Cardiac muscle cell (in vitro differentiated cells and primary cell): ENCODE measurements around the gene NCCRP1. TPM values are rescaled to one million over a fixed set of nuclear protein-coding genes. Genes with fewer than 3 reads are reported as not detected.

Experiments
- DNase-seq, 2 donors: peaks; one replicate each; pipeline versions ENCODE4 v3.0.0 to v3.0.0-alpha.2; 2010 to 2017; ENCODE audit warnings: low read depth in 1 of 2, low spot score in 1 of 2
- H3K27ac ChIP-seq: fragments of 200-600 bp; sonication (generic); 2 replicates; pipeline ENCODE4 v1.5.1; 2016
- H3K27me3 ChIP-seq: fragments of 200-600 bp; sonication (generic); 2 replicates; pipeline ENCODE4 v1.6.0; 2016; ENCODE audit warnings: control low read depth
- H3K36me3 ChIP-seq: fragments of 200-600 bp; sonication (generic); 2 replicates; pipeline ENCODE4 v1.5.1; 2016; ENCODE audit warnings: control low read depth
- H3K4me1 ChIP-seq: fragments of 200-600 bp; sonication (generic); 2 replicates; pipeline ENCODE4 v1.8.1; 2017; ENCODE audit warnings: low read depth, mild to moderate bottlenecking, mixed run types
- H3K4me3 ChIP-seq: fragments of 200-600 bp; sonication (generic); 2 replicates; pipeline ENCODE4 v1.5.1; 2016; ENCODE audit warnings: mild to moderate bottlenecking
- H3K9me3 ChIP-seq: fragments of 200-600 bp; sonication (generic); 2 replicates; pipeline ENCODE4 v1.5.1; 2017; ENCODE audit warnings: low read depth, mild to moderate bottlenecking, control low read depth
- polyA plus RNA-seq: library from polyadenylated mRNA; unstranded; fragments of >200 nt; fragmentation: Nextera tagmentation; extraction: Ambion mirVana; gene quantifications from 2 replicates; pipeline ENCODE4 v1.2.1, GENCODE V29; 2016
- total RNA-seq: library from RNA; depleted of rRNA; stranded (reverse); fragments of >200 nt; gene quantifications from 2 replicates; pipeline ENCODE4 v1.2.3, GENCODE V29; 2016
- TF ChIP-seq, protein P1 (sequence below): IDR thresholded peaks from 2 replicates; pipeline ENCODE4 v1.5.1; 2012; ENCODE audit warnings: low read depth, mild to moderate bottlenecking, low read length

Gene NCCRP1
- total and polyA plus RNA-seq, 2 experiments from 2014 or later = 10.0 to 16.1 TPM

DNA sequence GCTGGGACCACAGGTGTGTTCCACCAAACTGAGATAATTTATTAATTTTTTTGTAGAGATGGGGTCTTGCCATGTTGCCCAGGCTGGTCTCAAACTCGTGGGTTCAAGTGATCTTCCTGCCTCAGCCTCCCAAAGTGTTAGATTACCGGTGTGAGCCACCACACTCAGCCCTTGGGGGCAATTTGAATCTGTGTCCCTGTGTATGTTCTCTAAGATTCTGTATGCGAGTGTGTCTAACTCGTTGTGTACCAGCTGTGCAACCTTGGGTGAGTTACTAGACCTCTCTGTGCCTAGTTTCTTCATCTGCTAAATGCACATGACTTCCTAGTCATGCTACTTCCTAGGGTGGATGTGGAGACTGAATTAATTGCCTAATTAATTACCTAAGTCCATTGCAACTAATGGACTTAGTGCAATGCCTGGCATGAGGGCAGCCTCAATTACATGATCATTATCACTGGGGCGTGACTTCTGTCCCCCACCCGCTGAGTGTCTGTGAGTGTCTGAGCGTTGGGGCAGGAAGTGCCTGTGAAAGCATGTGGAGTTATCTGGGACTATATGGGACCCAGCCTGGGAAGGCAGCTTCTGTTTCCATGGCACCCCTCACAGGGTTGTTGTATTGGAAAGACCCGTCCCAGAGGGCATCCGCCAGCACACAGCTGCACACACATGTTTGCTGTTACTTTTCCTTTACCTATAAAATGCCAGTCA lies 1.8 kb upstream of the NCCRP1 start:
- TF ChIP-seq, protein P1, sequence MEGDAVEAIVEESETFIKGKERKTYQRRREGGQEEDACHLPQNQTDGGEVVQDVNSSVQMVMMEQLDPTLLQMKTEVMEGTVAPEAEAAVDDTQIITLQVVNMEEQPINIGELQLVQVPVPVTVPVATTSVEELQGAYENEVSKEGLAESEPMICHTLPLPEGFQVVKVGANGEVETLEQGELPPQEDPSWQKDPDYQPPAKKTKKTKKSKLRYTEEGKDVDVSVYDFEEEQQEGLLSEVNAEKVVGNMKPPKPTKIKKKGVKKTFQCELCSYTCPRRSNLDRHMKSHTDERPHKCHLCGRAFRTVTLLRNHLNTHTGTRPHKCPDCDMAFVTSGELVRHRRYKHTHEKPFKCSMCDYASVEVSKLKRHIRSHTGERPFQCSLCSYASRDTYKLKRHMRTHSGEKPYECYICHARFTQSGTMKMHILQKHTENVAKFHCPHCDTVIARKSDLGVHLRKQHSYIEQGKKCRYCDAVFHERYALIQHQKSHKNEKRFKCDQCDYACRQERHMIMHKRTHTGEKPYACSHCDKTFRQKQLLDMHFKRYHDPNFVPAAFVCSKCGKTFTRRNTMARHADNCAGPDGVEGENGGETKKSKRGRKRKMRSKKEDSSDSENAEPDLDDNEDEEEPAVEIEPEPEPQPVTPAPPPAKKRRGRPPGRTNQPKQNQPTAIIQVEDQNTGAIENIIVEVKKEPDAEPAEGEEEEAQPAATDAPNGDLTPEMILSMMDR = no peak
- Histone ChIP-seq H3K4me1 (no peaks in the 10 kb centered on the region), H3K9me3 (no peaks in the 10 kb centered on the region), H3K27me3 (peaks cover 16% of the 10 kb centered on the region), H3K36me3 (no peaks in the 10 kb centered on the region), H3K4me3 (no peak overlapping the region), H3K27ac (no peak overlapping the region)
- DNase-seq = peak in 1 of 2 donors; percentile 34

DNA sequence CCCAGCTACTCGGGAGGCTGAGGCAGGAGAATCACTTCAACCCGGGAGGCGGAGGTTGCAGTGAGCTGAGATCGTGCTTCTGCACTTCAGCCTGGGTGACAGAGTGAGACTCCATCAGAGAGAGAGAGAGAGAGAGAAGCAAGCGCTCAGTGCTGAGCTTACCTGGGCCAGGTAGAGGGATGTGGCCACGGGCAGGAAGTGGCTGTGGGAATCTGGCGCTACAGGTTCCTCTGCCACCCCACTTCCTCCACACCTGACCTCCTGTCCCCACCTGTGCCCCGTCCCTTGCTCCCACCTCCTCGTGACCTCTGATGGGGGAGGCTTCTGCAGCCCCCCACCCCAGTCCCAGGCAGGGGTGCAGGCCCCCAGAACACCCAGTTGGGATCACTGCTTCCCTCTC lies 1.0 kb upstream of the NCCRP1 start:
- H3K4me1 ChIP-seq = no peaks in the 10 kb centered on the region
- peaks cover 16% of the 10 kb centered on the region for H3K27me3 ChIP-seq
- H3K4me3 ChIP-seq = no peak overlapping the region
- TF ChIP-seq, protein P1 = no peak
- no peak for DNase-seq
- no peaks in the 10 kb centered on the region for H3K9me3 ChIP-seq
- H3K27ac ChIP-seq = no peak overlapping the region
- H3K36me3 ChIP-seq = no peaks in the 10 kb centered on the region

DNA sequence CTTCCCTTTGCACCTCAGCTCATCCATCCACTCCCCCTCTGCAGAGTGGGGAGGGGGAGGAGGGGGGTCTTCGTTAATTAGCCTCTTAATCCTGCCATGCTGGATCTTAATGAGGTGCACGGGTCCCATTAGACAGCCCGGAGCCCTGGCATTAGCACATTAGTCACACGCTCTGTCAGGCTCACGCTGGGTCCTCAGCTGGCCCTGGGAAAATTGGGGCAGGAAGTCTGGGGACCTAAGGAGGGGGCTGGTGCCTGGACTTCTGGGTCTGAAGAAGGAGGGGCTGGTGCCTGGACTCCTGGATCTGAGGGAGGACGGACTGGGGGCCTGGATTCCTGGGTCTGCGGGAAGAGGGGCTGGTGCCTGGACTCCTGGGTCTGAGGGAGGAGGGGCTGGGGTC lies 444 bp upstream of the NCCRP1 start:
- no peaks in the 10 kb centered on the region for H3K9me3 ChIP-seq
- H3K27me3 ChIP-seq = peaks cover 16% of the 10 kb centered on the region
- no peak for DNase-seq
- H3K4me3 ChIP-seq = peak overlapping the region; percentile 31
- H3K36me3 ChIP-seq = no peaks in the 10 kb centered on the region
- H3K4me1 ChIP-seq = no peaks in the 10 kb centered on the region
- no peak overlapping the region for H3K27ac ChIP-seq
- TF ChIP-seq, protein P1 = no peak

DNA sequence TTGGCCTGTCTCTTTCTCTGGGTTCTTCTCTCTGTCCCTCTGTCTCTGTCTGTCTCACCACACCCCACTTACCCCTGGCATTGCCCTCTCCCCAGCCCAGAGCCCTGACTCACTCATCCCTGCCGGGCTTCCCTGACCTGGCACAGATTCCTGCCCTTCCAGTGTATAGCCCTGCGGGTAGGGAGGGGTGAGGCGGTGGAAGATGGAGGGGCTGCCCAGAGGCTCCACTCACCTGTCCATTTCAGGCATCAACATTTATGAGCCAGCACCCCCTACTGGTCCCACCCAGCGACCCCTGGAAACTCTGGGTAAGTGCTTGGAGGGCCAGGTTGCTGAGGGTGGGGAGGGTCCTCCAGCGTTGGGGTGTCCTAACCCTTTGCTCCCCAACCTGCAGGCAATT lies 1.0 kb downstream of the NCCRP1 start:
- Histone ChIP-seq H3K27me3 (peaks cover 16% of the 10 kb centered on the region), H3K9me3 (no peaks in the 10 kb centered on the region), H3K36me3 (no peaks in the 10 kb centered on the region), H3K4me1 (no peaks in the 10 kb centered on the region), H3K4me3 (no peak overlapping the region), H3K27ac (no peak overlapping the region)
- no peak for DNase-seq
- TF ChIP-seq, protein P1 = no peak

DNA sequence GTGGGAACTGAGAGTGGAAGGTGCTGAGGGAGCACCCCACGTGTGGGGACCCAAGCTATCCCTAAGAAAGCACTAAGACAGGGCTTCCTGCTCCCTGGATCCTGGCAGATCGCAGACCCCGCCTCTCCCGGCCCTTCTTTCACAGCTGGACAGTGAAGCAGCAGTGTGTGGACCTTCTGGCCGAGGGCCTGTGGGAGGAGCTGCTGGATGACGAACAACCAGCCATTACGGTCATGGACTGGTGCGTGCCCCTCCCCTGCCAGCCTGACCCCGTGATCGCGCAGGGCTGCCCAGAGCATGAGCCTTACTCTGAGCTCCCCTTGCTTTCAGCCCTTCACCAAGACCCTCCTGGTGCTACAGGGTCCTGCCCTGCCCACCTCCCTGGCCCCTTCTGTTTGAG lies 2.3 kb downstream of the NCCRP1 start:
- no peaks in the 10 kb centered on the region for H3K9me3 ChIP-seq
- no peaks in the 10 kb centered on the region for H3K36me3 ChIP-seq
- no peak overlapping the region for H3K4me3 ChIP-seq
- DNase-seq = peak; percentile 41 to 81
- H3K4me1 ChIP-seq = no peaks in the 10 kb centered on the region
- TF ChIP-seq, protein P1 = no peak
- no peak overlapping the region for H3K27ac ChIP-seq
- H3K27me3 ChIP-seq = peaks cover 16% of the 10 kb centered on the region
